Left ventricle myocardium inferior (tissue), 1 donor: ENCODE measurements around the gene BEAN1. TPM values are rescaled to one million over a fixed set of nuclear protein-coding genes. Genes with fewer than 3 reads are reported as not detected.

Experiments used
- DNase-seq: peaks from one replicate; pipeline ENCODE4 v3.0.0-alpha.2; 2020
- H3K27ac ChIP-seq: fragments of 200-600 bp; replicated peaks from 2 replicates; pipeline ENCODE4 v1.8.0; 2021
- H3K27me3 ChIP-seq: fragments of 200-600 bp; 2 replicates; pipeline ENCODE4 v1.8.0; 2021; ENCODE audit warnings: low read depth
- H3K36me3 ChIP-seq: fragments of 200-600 bp; 2 replicates; pipeline ENCODE4 v1.8.0; 2021
- H3K4me1 ChIP-seq: fragments of 200-600 bp; 2 replicates; pipeline ENCODE4 v1.8.0; 2021
- H3K4me3 ChIP-seq: fragments of 200-600 bp; 2 replicates; pipeline ENCODE4 v1.8.0; 2021; ENCODE audit warnings: mild to moderate bottlenecking, moderate library complexity
- H3K9me3 ChIP-seq: fragments of 200-600 bp; replicated peaks from 2 replicates; pipeline ENCODE4 v1.8.0; 2021
- CTCF ChIP-seq: fragments of 200-600 bp; IDR thresholded peaks from 2 replicates; pipeline ENCODE4 v1.8.0; 2021; ENCODE audit warnings: antibody characterized with exemption, mild to moderate bottlenecking, borderline replicate concordance
- intact Hi-C: fragments of 100-400 bp; cut with micrococcal nuclease; formaldehyde crosslinking; loops from one replicate; pipeline ENCODE4 v1.11.0; 2022
- total RNA-seq: library from RNA; stranded (reverse); fragmentation: NEBNext Ultra II Directional; extraction: Animal tissue kit (Norgen Biotek cat#: 25700); gene quantifications from one replicate; pipeline ENCODE4 v1.2.1, GENCODE V29; 2021
- donor health status: DM: no; HTN: yes; CAD: no; lungs with severe emphysema.

BEAN1 gene
- total RNA-seq, 1 donor from 2014 or later = 0.33 TPM

GRCh38 chr16:66399930-66400329 lies 27.2 kb upstream of the BEAN1 start:
- H3K36me3 ChIP-seq = peaks cover 10% of the 10 kb centered on the region
- H3K4me3 ChIP-seq = no peak overlapping the region
- peaks cover 3% of the 10 kb centered on the region for H3K9me3 ChIP-seq
- intact Hi-C loops = no loop called here
- no peak for DNase-seq
- no peaks in the 10 kb centered on the region for H3K27me3 ChIP-seq
- H3K27ac ChIP-seq = peak overlapping the region; percentile 73
- TF ChIP-seq CTCF = no peak
- H3K4me1 ChIP-seq = peaks cover 41% of the 10 kb centered on the region

- no peak for TF ChIP-seq CTCF
- H3K36me3 ChIP-seq = peaks cover 16% of the 10 kb centered on the region
- H3K4me1 ChIP-seq = peaks cover 41% of the 10 kb centered on the region
- peaks cover 7% of the 10 kb centered on the region for H3K9me3 ChIP-seq
- intact Hi-C loops = no loop called here
- peak overlapping the region; percentile 73 for H3K27ac ChIP-seq
- no peak for DNase-seq
- no peak overlapping the region for H3K4me3 ChIP-seq
- H3K27me3 ChIP-seq = peaks cover 5% of the 10 kb centered on the region
Observed at GRCh38 chr16:66400503-66401380, 26.4 kb upstream of the BEAN1 start.

GRCh38 chr16:66401610-66402009 lies 25.5 kb upstream of the BEAN1 start:
- Histone ChIP-seq H3K27ac (peak overlapping the region; percentile 73), H3K27me3 (peaks cover 8% of the 10 kb centered on the region), H3K9me3 (peaks cover 7% of the 10 kb centered on the region), H3K4me3 (no peak overlapping the region), H3K36me3 (peaks cover 16% of the 10 kb centered on the region), H3K4me1 (peaks cover 41% of the 10 kb centered on the region)
- intact Hi-C loops = no loop called here
- TF ChIP-seq CTCF = no peak
- no peak for DNase-seq

GRCh38 chr16:66402166-66402565 lies 24.9 kb upstream of the BEAN1 start:
- H3K27me3 ChIP-seq = peaks cover 8% of the 10 kb centered on the region
- DNase-seq = no peak
- H3K36me3 ChIP-seq = peaks cover 16% of the 10 kb centered on the region
- no peak for TF ChIP-seq CTCF
- no peak overlapping the region for H3K4me3 ChIP-seq
- H3K9me3 ChIP-seq = peaks cover 7% of the 10 kb centered on the region
- H3K27ac ChIP-seq = peak overlapping the region; percentile 73
- intact Hi-C loops = no loop called here
- peaks cover 47% of the 10 kb centered on the region for H3K4me1 ChIP-seq

GRCh38 chr16:66402591-66403230 lies 24.4 kb upstream of the BEAN1 start:
- H3K4me3 ChIP-seq = no peak overlapping the region

More at GRCh38 chr16:66402591-66403230, 24.4 kb upstream of the BEAN1 start:
- DNase-seq = no peak
- Histone ChIP-seq H3K27ac (no peak overlapping the region), H3K4me1 (peaks cover 52% of the 10 kb centered on the region), H3K9me3 (peaks cover 7% of the 10 kb centered on the region), H3K27me3 (peaks cover 8% of the 10 kb centered on the region), H3K36me3 (peaks cover 16% of the 10 kb centered on the region)
- TF ChIP-seq CTCF = no peak
- intact Hi-C loops = no loop called here
